Adrenal gland (tissue), 12 donors: Measurements from ENCODE around the gene ETV6. TPM values are rescaled to one million over a fixed set of nuclear protein-coding genes. Genes with fewer than 3 reads are reported as not detected.

Experiments used
- DNase-seq, 7 donors: peaks; one replicate each; pipeline ENCODE4 v3.0.0-alpha.2; 2019 to 2020
- H3K27ac ChIP-seq, 5 donors: fragments of 200-600 bp; sonication (generic) in 4 of 5; 1 replicate in 3 of 5; 2 replicates in 2 of 5; pipeline versions ENCODE4 v1.5.1 to v1.8.0; 2016 to 2020; ENCODE audit warnings: mild to moderate bottlenecking in 1 of 5
- H3K27me3 ChIP-seq: fragments of 200-600 bp; 2 replicates; pipeline ENCODE4 v1.8.0; 2021
- H3K36me3 ChIP-seq, 2 donors: fragments of 200-600 bp; replicated peaks in 1 of 2; 1 replicate in 1 of 2; 2 replicates in 1 of 2; pipeline versions ENCODE4 v1.5.1 to v1.8.0; 2018 to 2022
- H3K4me1 ChIP-seq, 2 donors: fragments of 200-600 bp; replicated peaks in 1 of 2; 1 replicate in 1 of 2; 2 replicates in 1 of 2; pipeline versions ENCODE4 v1.5.1 to v1.8.0; 2018 to 2021
- H3K4me3 ChIP-seq, 4 donors: fragments of 200-600 bp; sonication (generic) in 3 of 4; one replicate each; pipeline ENCODE4 v1.5.1; 2016 to 2018
- H3K9me3 ChIP-seq, 3 donors: fragments of 200-600 bp; sonication (generic) in 1 of 3; replicated peaks in 1 of 3; 1 replicate in 2 of 3; 2 replicates in 1 of 3; pipeline versions ENCODE4 v1.5.1 to v1.8.0; 2016 to 2021
- POLR2A ChIP-seq, 2 donors: fragments of 450-650 bp; IDR thresholded peaks; one replicate each; pipeline ENCODE4 v1.6.1; 2017; ENCODE audit warnings: antibody characterized with exemption in 2 of 2, mild to moderate bottlenecking in 2 of 2, moderate library complexity in 1 of 2
- WGBS, 4 donors: extraction: QIAGEN DNeasy Blood & Tissue Kit in 2 of 4; methylation state at CpG; one replicate each; pipeline versions ENCODE4 v1.1.5 to v1.1.7; 2013 to 2017; 5-methylcytosine and 5-hydroxymethylcytosine counted together
- intact Hi-C, 2 donors: fragments of 100-400 bp; cut with DNase I; formaldehyde crosslinking; loops; one replicate each; pipeline versions ENCODE4 v1.14.1 to v1.15.0; 2022 to 2023
- polyA plus RNA-seq, 3 donors: library from polyadenylated mRNA; stranded (reverse); fragments of 200-250 nt in 2 of 3; fragments of 350-450 nt in 1 of 3; fragmentation: Illumina TruSeq in 1 of 3; extraction: RNeasy Lipid Tissue Mini Kit (QIAGEN cat#74804) in 1 of 3; gene quantifications; one replicate each; pipeline ENCODE4 v1.2.3, GENCODE V29; 2013 to 2014
- total RNA-seq, 9 donors: library from RNA; depleted of rRNA in 4 of 9; stranded (reverse); fragments of >200 nt in 4 of 9; fragments of 120-200 nt in 1 of 9; fragmentation: NEBNext Ultra II Directional in 1 of 9; extraction: Animal tissue kit (Norgen Biotek cat#: 25700) in 1 of 9; gene quantifications; one replicate each; pipeline versions ENCODE4 v1.1.0 to v1.2.4, GENCODE V29; 2013 to 2023
- TF ChIP-seq, protein P1 (sequence below), 6 experiments: fragments of 450-650 bp in 4 of 6; fragments of 200-600 bp in 2 of 6; sonication (generic) in 1 of 6; IDR thresholded peaks; 1 replicate in 5 of 6; 2 replicates in 1 of 6; pipeline versions ENCODE4 v1.5.1 to v1.8.0; 2016 to 2021; ENCODE audit warnings: antibody characterized with exemption in 6 of 6, mild to moderate bottlenecking in 2 of 6, moderate library complexity in 1 of 6
- donor health status: healthy with polysubstance abuse.
- donor health status: Bipolar disorder and iron deficiency.
- donor health status: DM: yes; HTN: yes; CAD: no.
- donor health status: DM: no; HTN: no; CAD: no.
- donor health status: DM: no; HTN: no; CAD: no.
- donor health status: DM: yes; HTN: yes; CAD: no.

Gene ETV6
- total and polyA plus RNA-seq, 12 donors: 9.6 to 46.6 (median 19.5) TPM

DNA sequence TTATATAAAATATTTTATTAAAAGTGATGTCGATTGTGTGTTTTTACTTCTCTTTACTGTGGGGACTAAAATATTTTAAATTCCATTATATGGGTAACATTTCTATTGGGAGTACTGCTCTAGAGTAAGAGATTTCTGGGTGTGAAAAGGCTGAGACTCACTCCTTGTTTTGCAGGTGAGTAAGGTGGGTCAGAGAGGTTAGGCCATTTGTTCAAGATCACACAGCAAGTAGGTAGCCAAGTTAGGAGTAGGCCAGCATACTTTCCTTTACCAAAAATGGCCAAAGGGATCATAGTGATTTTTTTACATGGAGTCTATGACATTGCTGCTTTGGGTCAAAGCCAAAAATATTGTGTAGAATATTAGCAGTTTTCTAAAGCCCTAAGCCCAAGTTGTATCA, 138.0 kb downstream of the ETV6 start:
- H3K4me3 ChIP-seq: no peak overlapping the region
- no peak for TF ChIP-seq POLR2A (IDR thresholded peaks at IDR 0.05)
- TF ChIP-seq, protein P1, sequence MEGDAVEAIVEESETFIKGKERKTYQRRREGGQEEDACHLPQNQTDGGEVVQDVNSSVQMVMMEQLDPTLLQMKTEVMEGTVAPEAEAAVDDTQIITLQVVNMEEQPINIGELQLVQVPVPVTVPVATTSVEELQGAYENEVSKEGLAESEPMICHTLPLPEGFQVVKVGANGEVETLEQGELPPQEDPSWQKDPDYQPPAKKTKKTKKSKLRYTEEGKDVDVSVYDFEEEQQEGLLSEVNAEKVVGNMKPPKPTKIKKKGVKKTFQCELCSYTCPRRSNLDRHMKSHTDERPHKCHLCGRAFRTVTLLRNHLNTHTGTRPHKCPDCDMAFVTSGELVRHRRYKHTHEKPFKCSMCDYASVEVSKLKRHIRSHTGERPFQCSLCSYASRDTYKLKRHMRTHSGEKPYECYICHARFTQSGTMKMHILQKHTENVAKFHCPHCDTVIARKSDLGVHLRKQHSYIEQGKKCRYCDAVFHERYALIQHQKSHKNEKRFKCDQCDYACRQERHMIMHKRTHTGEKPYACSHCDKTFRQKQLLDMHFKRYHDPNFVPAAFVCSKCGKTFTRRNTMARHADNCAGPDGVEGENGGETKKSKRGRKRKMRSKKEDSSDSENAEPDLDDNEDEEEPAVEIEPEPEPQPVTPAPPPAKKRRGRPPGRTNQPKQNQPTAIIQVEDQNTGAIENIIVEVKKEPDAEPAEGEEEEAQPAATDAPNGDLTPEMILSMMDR (IDR thresholded peaks at IDR 0.05): no peak
- 97 to 99% (median 98%) methylated on average over 1 of the region's 1 CpG for WGBS, 4 donors
- intact Hi-C loops: no loop called here
- H3K9me3 ChIP-seq: no peaks in the 10 kb centered on the region
- H3K36me3 ChIP-seq: no peaks in the 10 kb centered on the region
- H3K27me3 ChIP-seq: no peaks in the 10 kb centered on the region
- H3K4me1 ChIP-seq: peaks cover 0 to 24% of the 10 kb centered on the region in 2 donors
- no peak overlapping the region for H3K27ac ChIP-seq
- DNase-seq: no peak

- no peak for DNase-seq
- no peaks in the 10 kb centered on the region for H3K36me3 ChIP-seq
- TF ChIP-seq, protein P1 (IDR thresholded peaks at IDR 0.05): no peak
- TF ChIP-seq POLR2A (IDR thresholded peaks at IDR 0.05): no peak
Observed at GRCh38 chr12:11787933-11788849, 138.7 kb downstream of the ETV6 start.

DNA sequence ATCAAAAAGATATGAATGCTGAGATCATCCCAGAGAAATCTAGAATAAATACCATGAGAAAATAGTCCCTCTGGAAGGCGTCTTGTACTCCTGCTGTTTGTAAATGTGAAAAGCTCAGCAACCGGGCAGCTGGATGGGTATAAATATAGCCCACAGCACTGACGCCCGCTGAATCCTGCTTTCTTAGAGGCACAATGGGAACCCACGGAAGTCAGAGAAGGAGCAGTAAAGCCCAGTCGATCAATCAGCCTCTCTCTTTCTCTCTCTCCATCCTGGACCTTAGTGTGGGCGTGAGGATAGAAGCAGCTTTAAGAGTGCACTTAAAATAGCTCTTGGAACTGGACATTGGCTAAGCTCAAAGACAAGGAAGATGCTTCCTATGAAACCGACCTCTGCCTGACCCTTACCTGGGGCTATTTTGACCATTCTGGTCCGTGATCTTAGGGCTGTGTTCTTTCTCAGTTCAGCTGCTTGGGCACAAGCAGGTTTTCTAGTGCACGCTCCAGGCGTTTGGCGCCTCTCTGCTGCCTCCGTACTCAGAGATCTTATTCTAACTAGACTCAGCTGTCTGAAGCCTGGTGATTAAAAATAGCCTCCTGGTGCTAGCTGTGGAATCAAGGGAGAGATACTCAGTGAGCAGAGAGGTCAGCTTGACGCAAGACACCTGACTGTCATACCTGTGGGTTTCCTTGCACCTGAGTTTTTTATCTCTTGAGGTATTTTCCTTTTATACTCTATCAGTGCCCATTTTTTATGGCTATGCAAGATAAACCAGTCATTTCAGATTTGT, 144.6 kb downstream of the ETV6 start:
- Histone ChIP-seq H3K9me3 (no peaks in the 10 kb centered on the region), H3K27me3 (no peaks in the 10 kb centered on the region), H3K4me3 (no peak overlapping the region), H3K36me3 (no peaks in the 10 kb centered on the region), H3K27ac (peak overlapping the region in 3 of 5 donors; percentile 15 to 48 (median 29)), H3K4me1 (peaks cover 29 to 62% of the 10 kb centered on the region in 2 donors)
- 68 to 78% (median 73%) methylated on average over 14 of the region's 14 CpGs for WGBS, 4 donors
- no peak for DNase-seq
- no peak for TF ChIP-seq POLR2A (IDR thresholded peaks at IDR 0.05)
- TF ChIP-seq, protein P1 (IDR thresholded peaks at IDR 0.05): no peak
- intact Hi-C loops: no loop called here

More at GRCh38 chr12:11787933-11788849, 138.7 kb downstream of the ETV6 start:
- H3K27ac ChIP-seq: no peak overlapping the region
- no peak overlapping the region for H3K4me3 ChIP-seq
- H3K27me3 ChIP-seq: no peaks in the 10 kb centered on the region
- H3K4me1 ChIP-seq: peaks cover 0 to 29% of the 10 kb centered on the region in 2 donors
- H3K9me3 ChIP-seq: no peaks in the 10 kb centered on the region
- WGBS, 4 donors: 77 to 86% (median 81%) methylated on average over 6 of the region's 6 CpGs
- intact Hi-C loops: no loop called here

DNA sequence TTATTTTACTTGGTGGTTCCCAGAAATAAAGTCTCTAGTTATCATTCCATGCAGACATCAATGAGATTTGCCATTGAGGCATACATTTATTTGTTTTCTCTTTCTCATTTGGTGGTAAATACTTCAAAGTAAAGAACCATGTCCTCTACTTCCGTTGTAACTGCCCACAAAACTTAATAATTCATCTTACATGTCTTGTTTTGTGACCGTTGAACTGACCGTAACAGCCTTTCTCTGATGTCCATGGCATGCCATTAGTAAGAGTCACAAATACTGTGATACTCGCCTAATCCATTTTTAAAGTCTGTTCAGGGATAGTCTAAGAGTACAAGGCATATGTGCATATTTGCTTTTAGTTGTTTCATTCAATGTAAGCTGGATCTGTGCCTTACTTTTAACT, 145.3 kb downstream of the ETV6 start:
- H3K27me3 ChIP-seq: no peaks in the 10 kb centered on the region
- no peak for DNase-seq
- no peaks in the 10 kb centered on the region for H3K9me3 ChIP-seq
- H3K27ac ChIP-seq: peak overlapping the region in 4 of 5 donors; percentile 15 to 48 (median 20)
- no peaks in the 10 kb centered on the region for H3K36me3 ChIP-seq
- H3K4me1 ChIP-seq: peaks cover 29 to 62% of the 10 kb centered on the region in 2 donors
- 36 to 58% (median 53%) methylated on average over 4 of the region's 4 CpGs for WGBS, 4 donors
- H3K4me3 ChIP-seq: no peak overlapping the region
- no peak for TF ChIP-seq POLR2A (IDR thresholded peaks at IDR 0.05)
- TF ChIP-seq, protein P1 (IDR thresholded peaks at IDR 0.05): no peak
- intact Hi-C loops: no loop called here
